H1 (cell line): Measurements from ENCODE around the gene GPATCH4. TPM values are rescaled to one million over a fixed set of nuclear protein-coding genes. Genes with fewer than 3 reads are reported as not detected.

ENCODE experiments used
- CTCF ChIA-PET: fragments of 300-600 bp; sonication (Branson Sonifier 250); formaldehyde crosslinking; loops from one replicate; lab custom pipeline; 2021; ENCODE audit not compliant: partially characterized antibody; lab: Charles Lee
- POLR2A ChIA-PET: fragments of 300-600 bp; sonication (Branson Sonifier 250); formaldehyde crosslinking; loops from one replicate; lab custom pipeline; 2021; ENCODE audit warnings: inconsistent platforms; ENCODE audit not compliant: partially characterized antibody; lab: Charles Lee
- DNase-seq, 2 experiments: peaks; one replicate each; pipeline versions ENCODE4 v3.0.0 to v3.0.0-alpha.2; 2010 to 2022; ENCODE audit warnings: low spot score in 2 of 2, low read depth in 1 of 2, mixed read lengths in 1 of 2
- FAIRE-seq: peaks from 2 replicates; lab custom pipeline; 2011; peaks lifted over from hg19 to GRCh38; lab: Jason Lieb, UNC
- H2AFZ ChIP-seq: 2 replicates; pipeline ENCODE4 v1.8.1; 2012; ENCODE audit warnings: low read length, inconsistent platforms
- H2AK5ac ChIP-seq: 2 replicates; pipeline ENCODE4 v1.6.1; 2013; ENCODE audit warnings: low read depth, low read length
- H2BK120ac ChIP-seq: replicated peaks from 2 replicates; pipeline ENCODE3; 2013; ENCODE audit warnings: low read depth, low read length, inconsistent platforms
- H2BK12ac ChIP-seq: 2 replicates; pipeline ENCODE4 v1.6.1; 2013; ENCODE audit warnings: low read depth, low read length
- H2BK15ac ChIP-seq: 2 replicates; pipeline ENCODE4 v1.6.1; 2013; ENCODE audit warnings: low read length
- H2BK20ac ChIP-seq: 2 replicates; pipeline ENCODE4 v1.6.1; 2013; ENCODE audit warnings: low read length
- H2BK5ac ChIP-seq: 2 replicates; pipeline ENCODE4 v1.6.1; 2013; ENCODE audit warnings: low read depth, low read length
- H3K14ac ChIP-seq: 2 replicates; pipeline ENCODE4 v1.6.1; 2013; ENCODE audit warnings: inconsistent platforms; ENCODE audit not compliant: insufficient read length
- H3K18ac ChIP-seq: 2 replicates; pipeline ENCODE4 v1.6.1; 2013; ENCODE audit warnings: low read length; ENCODE audit errors: extremely low read depth
- H3K23ac ChIP-seq: 2 replicates; pipeline ENCODE4 v1.6.1; 2013; ENCODE audit warnings: inconsistent platforms; ENCODE audit not compliant: insufficient read length
- H3K23me2 ChIP-seq: 2 replicates; pipeline ENCODE4 v1.6.1; 2013; ENCODE audit warnings: low read depth, low read length
- H3K27ac ChIP-seq: 2 replicates; pipeline ENCODE4 v1.6.1; 2011; ENCODE audit warnings: low read depth, low read length, inconsistent platforms
- H3K27me3 ChIP-seq, 4 experiments: replicated peaks in 1 of 4; 1 replicate in 1 of 4; 2 replicates in 3 of 4; pipeline versions ENCODE4 v1.6.1 to v1.8.1; 2011 to 2013; ENCODE audit warnings: low read length in 3 of 4, mild to moderate bottlenecking in 3 of 4, inconsistent platforms in 2 of 4, mixed read lengths in 2 of 4, moderate library complexity in 1 of 4; ENCODE audit not compliant: control insufficient read depth in 3 of 4, insufficient read depth in 3 of 4; ENCODE audit errors: extremely low read depth in 1 of 4
- H3K36me3 ChIP-seq, 4 experiments: 2 replicates each; pipeline versions ENCODE4 v1.6.1 to v1.8.1; 2011 to 2013; ENCODE audit warnings: mild to moderate bottlenecking in 4 of 4, low read length in 3 of 4, moderate library complexity in 2 of 4, control low read depth in 1 of 4, inconsistent platforms in 1 of 4; ENCODE audit not compliant: insufficient read depth in 4 of 4, control insufficient read depth in 2 of 4
- H3K4ac ChIP-seq: replicated peaks from 2 replicates; pipeline ENCODE3; 2013; ENCODE audit warnings: low read length, low read depth, mixed read lengths, inconsistent platforms; ENCODE audit not compliant: insufficient read length
- H3K4me1 ChIP-seq, 4 experiments: replicated peaks in 1 of 4; 1 replicate in 1 of 4; 2 replicates in 3 of 4; pipeline versions ENCODE4 v1.6.1 to v1.8.1; 2011 to 2013; ENCODE audit warnings: low read length in 3 of 4, inconsistent platforms in 2 of 4, mixed read lengths in 1 of 4; ENCODE audit not compliant: insufficient read depth in 4 of 4, control insufficient read depth in 3 of 4
- H3K4me2 ChIP-seq, 2 experiments: 2 replicates each; pipeline versions ENCODE4 v1.6.1 to v1.8.1; 2011 to 2013; ENCODE audit warnings: low read depth in 2 of 2, low read length in 2 of 2, control low read depth in 1 of 2, inconsistent platforms in 1 of 2, mild to moderate bottlenecking in 1 of 2; ENCODE audit not compliant: insufficient read depth in 1 of 2
- H3K4me3 ChIP-seq, 4 experiments: fragments of 200-600, 300-600 bp in 1 of 4; sonication (generic), shearing (Covaris generic), sonication (Bioruptor Twin) in 1 of 4; 2 replicates each; pipeline versions ENCODE4 v1.5.1 to v1.8.1; 2011 to 2016; ENCODE audit warnings: low read length in 4 of 4, low read depth in 3 of 4, control low read depth in 2 of 4, inconsistent platforms in 2 of 4, mild to moderate bottlenecking in 2 of 4, mixed read lengths in 1 of 4, moderate library complexity in 1 of 4; ENCODE audit not compliant: insufficient read depth in 2 of 4; ENCODE audit errors: extremely low read depth in 1 of 4
- H3K56ac ChIP-seq: replicated peaks from 2 replicates; pipeline ENCODE3; 2013; ENCODE audit warnings: low read depth, mild to moderate bottlenecking, mixed read lengths, low read length, inconsistent platforms; ENCODE audit not compliant: insufficient read length
- H3K79me1 ChIP-seq: 2 replicates; pipeline ENCODE4 v1.6.1; 2013; ENCODE audit warnings: low read depth, low read length, control low read depth
- H3K79me2 ChIP-seq, 2 experiments: 2 replicates each; pipeline versions ENCODE4 v1.6.1 to v1.8.1; 2012 to 2013; ENCODE audit warnings: low read length in 2 of 2, mild to moderate bottlenecking in 2 of 2, inconsistent platforms in 1 of 2; ENCODE audit not compliant: insufficient read depth in 2 of 2, control insufficient read depth in 1 of 2
- H3K9ac ChIP-seq, 4 experiments: replicated peaks in 1 of 4; 1 replicate in 1 of 4; 2 replicates in 3 of 4; pipeline versions ENCODE4 v1.6.1 to v1.8.1; 2011 to 2013; ENCODE audit warnings: low read depth in 3 of 4, low read length in 3 of 4, control low read depth in 2 of 4, mild to moderate bottlenecking in 2 of 4, moderate library complexity in 2 of 4, inconsistent platforms in 1 of 4; ENCODE audit errors: extremely low read depth in 1 of 4
- H3K9me3 ChIP-seq, 2 experiments: 2 replicates each; pipeline versions ENCODE4 v1.6.1 to v1.8.1; 2012 to 2013; ENCODE audit warnings: mild to moderate bottlenecking in 2 of 2, moderate library complexity in 2 of 2, control low read depth in 1 of 2, inconsistent platforms in 1 of 2, low read depth in 1 of 2, low read length in 1 of 2, mixed read lengths in 1 of 2; ENCODE audit not compliant: insufficient read depth in 2 of 2
- H4K20me1 ChIP-seq, 2 experiments: replicated peaks in 1 of 2; 2 replicates each; pipeline versions ENCODE3 to v1.8.1; 2011 to 2013; ENCODE audit warnings: inconsistent platforms in 2 of 2, low read length in 2 of 2, mild to moderate bottlenecking in 1 of 2; ENCODE audit not compliant: insufficient read depth in 2 of 2, control insufficient read depth in 1 of 2
- H4K5ac ChIP-seq: 2 replicates; pipeline ENCODE4 v1.6.1; 2013; ENCODE audit warnings: low read length, low read depth, mixed read lengths, inconsistent platforms; ENCODE audit not compliant: insufficient read length
- H4K8ac ChIP-seq: 2 replicates; pipeline ENCODE4 v1.8.0; 2013; ENCODE audit warnings: mild to moderate bottlenecking, moderate library complexity, low read length, inconsistent platforms; ENCODE audit not compliant: insufficient read depth; ENCODE audit errors: extremely low read depth
- H4K91ac ChIP-seq: replicated peaks from 2 replicates; pipeline ENCODE3; 2013; ENCODE audit warnings: low read length, mixed read lengths, inconsistent platforms; ENCODE audit not compliant: insufficient read length
- ASH2L ChIP-seq: fragments of 200-600, 300-600 bp; sonication (generic); IDR thresholded peaks from one replicate; pipeline ENCODE4 v1.7.1; 2017; ENCODE audit warnings: low read length
- BCL11A ChIP-seq, 2 experiments: IDR thresholded peaks; one replicate each; pipeline ENCODE4 v1.6.1; 2011; ENCODE audit warnings: low read depth in 2 of 2, low read length in 2 of 2, mild to moderate bottlenecking in 2 of 2
- CBX8 ChIP-seq: fragments of 300-800, 300-1000 bp; sonication (generic); IDR thresholded peaks from 2 replicates; pipeline ENCODE4 v1.7.1; 2016; ENCODE audit warnings: low read depth, low read length, borderline replicate concordance
- EGR1 ChIP-seq: IDR thresholded peaks from 2 replicates; pipeline ENCODE4 v1.6.1; 2011; ENCODE audit warnings: low read depth, low read length, borderline replicate concordance
- GABPA ChIP-seq: IDR thresholded peaks from 2 replicates; pipeline ENCODE4 v1.6.1; 2011; ENCODE audit warnings: mild to moderate bottlenecking, low read length, moderate library complexity, borderline replicate concordance; ENCODE audit not compliant: insufficient read depth
- HDAC2 ChIP-seq, 2 experiments: fragments of 300-600 bp in 1 of 2; sonication (generic) in 1 of 2; IDR thresholded peaks; 2 replicates each; pipeline ENCODE4 v1.6.1; 2011 to 2012; ENCODE audit warnings: low read depth in 2 of 2, low read length in 2 of 2, mild to moderate bottlenecking in 2 of 2, moderate library complexity in 2 of 2, borderline replicate concordance in 1 of 2, inconsistent platforms in 1 of 2
- POLR2AphosphoS5 ChIP-seq: IDR thresholded peaks from 2 replicates; pipeline ENCODE4 v1.6.1; 2011; ENCODE audit warnings: low read depth, low read length
- SP2 ChIP-seq: IDR thresholded peaks from 2 replicates; pipeline ENCODE4 v1.6.1; 2012; ENCODE audit warnings: mild to moderate bottlenecking, low read length, inconsistent platforms
- SP4 ChIP-seq: IDR thresholded peaks from 2 replicates; pipeline ENCODE4 v1.6.1; 2012; ENCODE audit warnings: low read length, inconsistent platforms
- TBP ChIP-seq: IDR thresholded peaks from 2 replicates; pipeline ENCODE4 v1.6.1; 2011; ENCODE audit warnings: low read depth, low read length, improper control_type of control experiment
- TCF12 ChIP-seq: IDR thresholded peaks from 2 replicates; pipeline ENCODE4 v1.6.1; 2011; ENCODE audit warnings: low read depth, mild to moderate bottlenecking, low read length
- YY1 ChIP-seq: IDR thresholded peaks from 2 replicates; pipeline ENCODE4 v1.6.1; 2011; ENCODE audit warnings: low read depth, mild to moderate bottlenecking, low read length
- WGBS, 2 experiments: shearing (Covaris generic) in 1 of 2; methylation state at CpG; one replicate each; pipeline versions ENCODE4 v1.1.6 to v1.1.7; 2013 to 2015; ENCODE audit warnings: low lambda C conversion rate in 2 of 2, mixed read lengths in 2 of 2, inconsistent platforms in 1 of 2, low coverage in 1 of 2, missing lambda C conversion rate in 1 of 2; ENCODE audit not compliant: insufficient replicate concordance in 2 of 2, insufficient coverage in 1 of 2, insufficient read length in 1 of 2; ENCODE audit errors: extremely low coverage in 1 of 2, missing lambda C conversion rate in 1 of 2; 5-methylcytosine and 5-hydroxymethylcytosine counted together
- polyA plus RNA-seq, 7 experiments: library from polyadenylated mRNA; depleted of rRNA in 3 of 7; stranded (reverse) in 5 of 7; unstranded in 2 of 7; fragments of >200 nt in 5 of 7; fragments of 200-250 nt in 2 of 7; gene quantifications; 1 replicate in 5 of 7; 2 replicates in 1 of 7; 4 replicates in 1 of 7; pipeline versions ENCODE4 v1.2.1 to v1.2.3, GENCODE V29; 2011 to 2013; ENCODE audit warnings: missing spikeins in 2 of 7, mixed read lengths in 2 of 7
- total RNA-seq: library from RNA; stranded (reverse); fragmentation: NEBNext Ultra II Directional; extraction: Animal tissue kit (Norgen Biotek cat#: 25700); gene quantifications from 2 replicates; pipeline ENCODE4 v1.2.1, GENCODE V29; 2021
- TF ChIP-seq, protein P1 (sequence below): IDR thresholded peaks from 2 replicates; pipeline ENCODE4 v1.6.1; 2012; ENCODE audit warnings: low read length, inconsistent platforms

GPATCH4 gene
- total and polyA plus RNA-seq, 2 of the 8 experiments (the other 6 are each of a cell fraction or from before 2014, with no cell fraction given), result 20.5 to 47.9 TPM

GRCh38 chr1:156551869-156552268 lies 49.4 kb downstream of the GPATCH4 start:
- no peak for FAIRE-seq
- no peak for TF ChIP-seq TBP
- no peak for TF ChIP-seq ASH2L
- TF ChIP-seq YY1, result no peak
- no peak for TF ChIP-seq SP4
- TF ChIP-seq, protein P1, sequence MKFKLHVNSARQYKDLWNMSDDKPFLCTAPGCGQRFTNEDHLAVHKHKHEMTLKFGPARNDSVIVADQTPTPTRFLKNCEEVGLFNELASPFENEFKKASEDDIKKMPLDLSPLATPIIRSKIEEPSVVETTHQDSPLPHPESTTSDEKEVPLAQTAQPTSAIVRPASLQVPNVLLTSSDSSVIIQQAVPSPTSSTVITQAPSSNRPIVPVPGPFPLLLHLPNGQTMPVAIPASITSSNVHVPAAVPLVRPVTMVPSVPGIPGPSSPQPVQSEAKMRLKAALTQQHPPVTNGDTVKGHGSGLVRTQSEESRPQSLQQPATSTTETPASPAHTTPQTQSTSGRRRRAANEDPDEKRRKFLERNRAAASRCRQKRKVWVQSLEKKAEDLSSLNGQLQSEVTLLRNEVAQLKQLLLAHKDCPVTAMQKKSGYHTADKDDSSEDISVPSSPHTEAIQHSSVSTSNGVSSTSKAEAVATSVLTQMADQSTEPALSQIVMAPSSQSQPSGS, result no peak
- TF ChIP-seq HDAC2 (IDR thresholded peaks at IDR 0.05; ENCODE audit: borderline replicate concordance in 1 of 2, low read depth in 2 of 2, low read length in 2 of 2), result no peak
- no peak for TF ChIP-seq EGR1
- TF ChIP-seq BCL11A (IDR thresholded peaks at IDR 0.05; ENCODE audit: low read depth in 2 of 2, low read length in 2 of 2), result no peak
- TF ChIP-seq SP2, result no peak
- no peak for TF ChIP-seq TCF12
- no peak for TF ChIP-seq POLR2AphosphoS5
- TF ChIP-seq CBX8, result no peak
- no peak for TF ChIP-seq GABPA

More at GRCh38 chr1:156551869-156552268, 49.4 kb downstream of the GPATCH4 start:
- ChIA-PET POLR2A (interaction anchor here (0.9 to 1.3 kb wide), 3 partner anchors 14 to 46 kb away, joined by 3 read pairs; no protein-coding TSS in a partner anchor), CTCF (interaction anchor here (1.0 to 6.8 kb wide), 5 partner anchors 26 to 138 kb away, joined by 3 to 33 read pairs (median 4); no protein-coding TSS in a partner anchor)
- Histone ChIP-seq H3K4me1 (no peaks in the 10 kb centered on the region), H2BK15ac (no peak overlapping the region), H2AFZ (no peak overlapping the region), H3K14ac (no peak overlapping the region), H2BK20ac (no peak overlapping the region), H3K56ac (no peak overlapping the region), H4K20me1 (peaks cover 0 to 11% of the 10 kb centered on the region in 2 experiments), H3K36me3 (peaks cover 11 to 30% (median 15%) of the 10 kb centered on the region in 4 experiments; a peak in 7 of 8 replicates), H3K9me3 (no peaks in the 10 kb centered on the region), H4K91ac (no peak overlapping the region), H3K4me2 (no peak overlapping the region), H3K4ac (no peak overlapping the region), H2AK5ac (no peak overlapping the region), H3K27ac (no peak overlapping the region), H3K4me3 (no peak overlapping the region), H3K27me3 (no peaks in the 10 kb centered on the region), H4K5ac (no peak overlapping the region), H3K79me1 (no peaks in the 10 kb centered on the region), H2BK120ac (no peak overlapping the region), H3K23me2 (no peaks in the 10 kb centered on the region), H3K9ac (no peak overlapping the region), H4K8ac (no peak overlapping the region), H2BK12ac (no peak overlapping the region), H3K79me2 (no peaks in the 10 kb centered on the region), H3K18ac (no peak overlapping the region), H3K23ac (no peak overlapping the region), H2BK5ac (no peak overlapping the region)
- 92% methylated on average over 6 of the region's 6 CpGs; no CpG with 5 or more reads in 1 of the 2 experiments for WGBS, 2 experiments
- no peak for DNase-seq
